ENCODE data around the gene SAP130.

- TF ChIP-seq CTCF (IDR thresholded peaks at IDR 0.05) (no peak), POLR2A (IDR thresholded peaks at IDR 0.05) (no peak)
Measured at GRCh38 chr2:127985735-127986134, 42.1 kb downstream of the SAP130 start.

All from suprapubic skin (tissue), 3 donors.